Measurements from ENCODE around the gene RAD51AP2.

DNA sequence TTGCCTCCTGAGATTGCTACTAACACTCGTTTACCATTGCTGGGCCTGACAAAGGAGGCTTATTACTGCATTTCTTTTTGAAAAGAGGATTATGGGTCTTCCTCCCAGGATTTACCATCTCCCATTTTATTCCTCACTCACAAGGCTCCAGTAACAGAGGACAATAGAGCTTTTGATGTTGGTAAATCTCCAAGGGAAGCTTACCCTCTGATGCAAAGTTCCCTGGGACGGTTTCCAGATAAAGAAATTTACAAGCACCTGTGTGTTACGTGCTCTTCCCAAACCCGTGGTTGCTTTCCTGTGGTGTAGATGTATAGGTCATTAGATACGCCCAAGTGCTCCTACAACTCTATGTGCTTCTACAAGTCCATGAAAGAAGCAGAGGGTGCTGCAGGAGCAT, 39.4 kb upstream of the RAD51AP2 start:
- TF ChIP-seq EZH2 (IDR thresholded peaks at IDR 0.05; ENCODE audit: borderline replicate concordance, low read length) (no peak), CTCF (IDR thresholded peaks at IDR 0.05; ENCODE audit: low read length) (no peak)
